ENCODE results near the gene ANK3.

- TF ChIP-seq CTCF (IDR thresholded peaks at IDR 0.05): no peak
- no peak for TF ChIP-seq POLR2A (IDR thresholded peaks at IDR 0.05)
Measured at GRCh38 chr10:60315311-60315710, 74.4 kb downstream of the ANK3 start.
